LNCAP (cell line): Measurements from ENCODE around the gene HIRIP3.

Experiments used
- CTCF ChIP-seq: fragments of 450-650 bp; IDR thresholded peaks from 2 replicates; pipeline ENCODE4 v1.5.1; 2017; ENCODE audit warnings: mild to moderate bottlenecking

HIRIP3 gene

GRCh38 chr16:29984137-29984763 lies 11.2 kb downstream of the HIRIP3 start:
- TF ChIP-seq CTCF, result no peak

GRCh38 chr16:29983420-29984136 lies 11.8 kb downstream of the HIRIP3 start:
- no peak for TF ChIP-seq CTCF

- TF ChIP-seq CTCF, result no peak
Observed at GRCh38 chr16:29982560-29983419, 12.6 kb downstream of the HIRIP3 start.

GRCh38 chr16:29978564-29979270 lies 16.7 kb downstream of the HIRIP3 start:
- TF ChIP-seq CTCF, result no peak

GRCh38 chr16:29978081-29978480 lies 17.3 kb downstream of the HIRIP3 start:
- TF ChIP-seq CTCF, result no peak

- TF ChIP-seq CTCF, result no peak
Observed at GRCh38 chr16:29977063-29977825, 18.2 kb downstream of the HIRIP3 start.
